ENCODE measurements around the gene MRAP.

- TF ChIP-seq FOSL1 (IDR thresholded peaks at IDR 0.05; ENCODE audit: low read depth) (no peak), RAD21 (IDR thresholded peaks at IDR 0.05; ENCODE audit: low read depth) (no peak)
- TF ChIP-seq, protein P1, sequence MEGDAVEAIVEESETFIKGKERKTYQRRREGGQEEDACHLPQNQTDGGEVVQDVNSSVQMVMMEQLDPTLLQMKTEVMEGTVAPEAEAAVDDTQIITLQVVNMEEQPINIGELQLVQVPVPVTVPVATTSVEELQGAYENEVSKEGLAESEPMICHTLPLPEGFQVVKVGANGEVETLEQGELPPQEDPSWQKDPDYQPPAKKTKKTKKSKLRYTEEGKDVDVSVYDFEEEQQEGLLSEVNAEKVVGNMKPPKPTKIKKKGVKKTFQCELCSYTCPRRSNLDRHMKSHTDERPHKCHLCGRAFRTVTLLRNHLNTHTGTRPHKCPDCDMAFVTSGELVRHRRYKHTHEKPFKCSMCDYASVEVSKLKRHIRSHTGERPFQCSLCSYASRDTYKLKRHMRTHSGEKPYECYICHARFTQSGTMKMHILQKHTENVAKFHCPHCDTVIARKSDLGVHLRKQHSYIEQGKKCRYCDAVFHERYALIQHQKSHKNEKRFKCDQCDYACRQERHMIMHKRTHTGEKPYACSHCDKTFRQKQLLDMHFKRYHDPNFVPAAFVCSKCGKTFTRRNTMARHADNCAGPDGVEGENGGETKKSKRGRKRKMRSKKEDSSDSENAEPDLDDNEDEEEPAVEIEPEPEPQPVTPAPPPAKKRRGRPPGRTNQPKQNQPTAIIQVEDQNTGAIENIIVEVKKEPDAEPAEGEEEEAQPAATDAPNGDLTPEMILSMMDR (IDR thresholded peaks at IDR 0.05 in 2 of 3, conservative IDR thresholded peaks at IDR 0.05 in 1 of 3; ENCODE audit: borderline replicate concordance in 1 of 3, insufficient read depth in 1 of 3, low read depth in 2 of 3, low read length in 2 of 3), result no peak
Observed at GRCh38 chr21:32282992-32283391, 15.7 kb upstream of the MRAP start.

Measured in HCT116 (cell line).